HG03135 (cell line): ENCODE data around the gene SACS.
"Not testable (repeated sequence)": the region's sequence is repeated elsewhere in the genome, so short reads cannot be mapped to it uniquely, and the experiment has no call there.

ENCODE experiments used
- ATAC-seq: cut with Tn5 transposase; IDR thresholded peaks from one replicate; pipeline ENCODE4 v1.9.1; 2021; ENCODE audit warnings: mild to moderate bottlenecking, moderate library complexity; ENCODE audit not compliant: unreplicated experiment

SACS gene

GRCh38 chr13:23456437-23457210, 23.1 kb upstream of the SACS start:
- ATAC-seq = no peak

- no peak for ATAC-seq
Measured at GRCh38 chr13:23455401-23456185, 22.1 kb upstream of the SACS start.

- ATAC-seq = no peak
Measured at GRCh38 chr13:23453132-23453531, 19.6 kb upstream of the SACS start.

GRCh38 chr13:23450340-23451046, 17.0 kb upstream of the SACS start:
- ATAC-seq = no peak

- no peak for ATAC-seq
Measured at GRCh38 chr13:23449398-23450162, 16.1 kb upstream of the SACS start.

GRCh38 chr13:23447927-23448326, 14.4 kb upstream of the SACS start:
- no peak for ATAC-seq

- ATAC-seq = no peak
Measured at GRCh38 chr13:23445794-23446193, 12.3 kb upstream of the SACS start.

- ATAC-seq = no peak
Measured at GRCh38 chr13:23443878-23444277, 10.4 kb upstream of the SACS start.

GRCh38 chr13:23443110-23443509, 9.6 kb upstream of the SACS start:
- no peak for ATAC-seq

GRCh38 chr13:23440821-23441618, 7.5 kb upstream of the SACS start:
- ATAC-seq = no peak

- ATAC-seq = not testable (repeated sequence)
Measured at GRCh38 chr13:23440324-23440723, 6.8 kb upstream of the SACS start.

- no peak for ATAC-seq
Measured at GRCh38 chr13:23437916-23438315, 4.4 kb upstream of the SACS start.

GRCh38 chr13:23436680-23437079, 3.2 kb upstream of the SACS start:
- ATAC-seq = no peak

- ATAC-seq = no peak
Measured at GRCh38 chr13:23434491-23434890, 989 bp upstream of the SACS start.

GRCh38 chr13:23432626-23433025, 876 bp downstream of the SACS start:
- ATAC-seq = no peak

GRCh38 chr13:23430664-23431063, 2.8 kb downstream of the SACS start:
- no peak for ATAC-seq

GRCh38 chr13:23427881-23428528, 5.5 kb downstream of the SACS start:
- ATAC-seq = no peak

GRCh38 chr13:23427342-23427843, 6.1 kb downstream of the SACS start:
- ATAC-seq = no peak

GRCh38 chr13:23421596-23421995, 11.9 kb downstream of the SACS start:
- no peak for ATAC-seq
